NK-92 treated with Interleukin-12 subunit alpha and Interleukin-12 subunit beta, amount 100 ng/mL, for 24 hours (cell line): ENCODE data around the gene YJEFN3.
A peak's percentile ranks its signal among the peaks of the same experiment; 100 is the strongest.

Source experiments
- DNase-seq: peaks from one replicate; lab custom pipeline; 2025; lab: John Stamatoyannopoulos, UW

The YJEFN3 gene

DNA sequence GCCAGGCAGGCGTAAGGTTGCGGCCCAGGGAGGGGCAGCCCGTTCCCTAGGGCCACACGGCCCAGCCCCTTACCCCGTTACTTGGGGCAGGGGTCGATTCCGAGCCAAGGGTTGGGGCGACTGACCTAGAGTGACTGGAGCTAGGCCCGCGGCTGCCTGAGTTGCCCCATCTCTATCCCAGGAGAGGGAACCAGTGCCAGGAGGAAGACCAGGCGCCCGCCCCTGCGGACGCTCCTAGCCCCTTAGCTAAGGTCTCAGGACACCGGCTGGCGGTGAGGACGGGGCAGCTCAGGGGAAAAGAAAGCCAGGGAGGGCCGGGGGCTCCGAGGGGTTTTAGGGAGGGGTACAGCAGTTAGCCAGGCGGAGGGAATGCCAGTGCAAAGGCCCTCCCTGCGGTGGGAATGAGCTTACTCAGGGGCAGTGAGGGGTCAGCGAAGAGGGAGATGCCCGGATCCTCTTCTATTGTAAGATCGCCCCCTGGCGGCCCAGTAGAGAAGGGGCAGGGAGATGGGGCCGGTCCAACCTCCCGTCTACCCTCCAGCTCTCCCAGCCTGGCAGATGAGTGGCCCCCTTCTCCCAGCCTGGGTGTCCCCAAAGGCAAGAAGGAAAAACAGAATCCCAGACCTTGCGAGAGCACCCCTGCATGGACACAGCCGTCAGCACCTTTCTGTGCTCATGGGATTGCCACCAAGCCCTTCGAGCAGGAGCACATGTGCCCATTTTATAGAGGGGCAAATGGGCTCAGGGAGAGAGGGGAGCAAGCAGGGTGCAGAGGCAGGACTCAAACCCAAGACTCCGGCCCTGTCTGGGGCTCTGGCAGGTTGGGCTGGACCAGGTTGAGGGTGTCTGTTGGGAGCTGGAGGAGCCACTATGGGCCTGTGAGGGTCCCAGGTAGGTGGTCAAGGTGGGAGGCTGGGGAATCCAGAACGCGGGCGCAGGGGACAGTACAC lies 25.6 kb downstream of the YJEFN3 start:
- DNase-seq = peak; percentile 23

DNA sequence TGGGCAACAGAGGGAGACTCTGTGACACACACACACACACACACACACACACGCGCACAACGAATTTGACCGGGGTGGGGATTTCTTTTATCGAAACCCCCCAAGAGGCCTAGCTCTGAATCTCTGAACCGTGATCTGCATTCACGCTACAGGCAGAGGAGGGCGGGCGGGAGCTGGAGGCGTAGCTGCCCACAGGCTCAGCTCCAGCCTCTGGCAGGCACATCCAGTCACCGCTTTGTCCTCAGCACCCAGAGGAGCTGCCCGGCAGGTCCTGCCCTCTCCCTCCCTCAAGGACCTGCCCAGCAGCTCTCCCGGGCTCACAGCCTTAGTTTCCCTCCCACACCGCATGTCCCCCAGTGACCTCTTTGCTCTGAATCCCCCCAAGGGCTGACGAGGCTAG lies 29.3 kb downstream of the YJEFN3 start:
- DNase-seq = no peak

- no peak for DNase-seq
Observed at GRCh38 chr19:19558636-19559035, 29.9 kb downstream of the YJEFN3 start.

GRCh38 chr19:19559931-19560330 lies 31.2 kb downstream of the YJEFN3 start:
- DNase-seq = no peak

- no peak for DNase-seq
Observed at GRCh38 chr19:19561946-19562664, 33.4 kb downstream of the YJEFN3 start.

GRCh38 chr19:19562665-19563347 lies 34.1 kb downstream of the YJEFN3 start:
- DNase-seq = no peak

DNA sequence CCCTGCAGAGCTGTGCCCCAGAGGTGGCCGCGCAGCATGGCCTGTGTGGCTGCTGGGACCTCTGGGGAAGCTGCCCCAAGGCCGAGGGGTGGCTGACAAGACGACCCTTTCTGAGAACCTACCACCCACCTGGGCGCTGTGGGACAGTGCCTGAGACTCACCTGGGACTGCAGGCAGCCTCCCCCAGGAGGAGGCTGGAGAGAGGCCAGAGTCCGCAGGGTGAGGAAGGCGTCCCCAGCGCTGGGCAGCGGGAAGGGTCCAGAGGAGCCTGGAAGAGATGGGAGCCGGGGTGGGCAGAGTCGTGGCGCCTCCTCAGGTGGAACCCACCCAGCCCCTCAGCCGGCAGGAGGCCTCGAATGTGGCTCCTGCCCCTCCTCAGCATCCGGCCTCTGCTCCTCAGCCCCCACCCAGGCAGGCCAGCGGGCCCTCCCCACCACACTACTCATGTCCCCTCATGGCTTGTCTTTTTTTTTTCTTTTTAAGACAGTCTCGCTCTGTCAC lies 34.7 kb downstream of the YJEFN3 start:
- no peak for DNase-seq

DNA sequence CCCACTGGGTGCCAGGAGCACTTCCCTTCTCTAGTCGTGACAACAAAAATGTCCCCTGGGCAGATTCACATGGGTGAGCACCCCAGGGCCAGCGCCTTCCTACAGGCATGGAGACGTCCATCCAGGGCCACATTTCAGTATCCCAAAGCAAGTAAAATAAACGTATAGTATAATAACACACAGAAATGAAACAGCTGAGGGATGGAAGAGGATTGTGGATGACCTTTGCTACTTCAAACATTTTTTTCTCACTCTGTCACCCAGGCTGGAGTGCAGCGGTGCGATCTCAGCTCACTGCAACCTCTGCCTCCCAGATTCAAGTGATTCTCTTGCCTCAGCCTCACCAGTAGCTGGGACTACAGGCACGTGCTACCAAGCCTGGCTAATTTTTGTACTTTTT lies 37.6 kb downstream of the YJEFN3 start:
- no peak for DNase-seq

DNA sequence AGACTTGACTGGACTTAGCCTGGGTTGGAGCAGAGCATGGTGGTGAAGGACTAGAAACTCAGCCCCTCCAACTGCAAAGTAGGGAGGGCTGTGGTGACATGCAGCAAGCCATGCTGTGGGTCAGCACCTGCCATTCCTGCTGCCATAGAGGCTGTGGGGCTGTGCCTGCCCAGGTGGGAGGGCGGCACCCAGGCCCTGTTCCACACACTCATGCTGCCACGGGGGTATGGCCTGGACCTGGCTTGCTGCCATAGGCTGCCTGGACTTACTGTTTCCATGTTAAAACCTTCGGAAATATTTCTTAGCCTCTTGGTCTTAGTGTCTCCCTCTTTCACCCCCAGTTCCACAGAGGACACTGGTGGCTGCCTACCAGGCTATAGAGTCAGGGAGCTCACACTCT lies 38.7 kb downstream of the YJEFN3 start:
- no peak for DNase-seq

GRCh38 chr19:19568802-19569756 lies 40.4 kb downstream of the YJEFN3 start:
- no peak for DNase-seq

DNA sequence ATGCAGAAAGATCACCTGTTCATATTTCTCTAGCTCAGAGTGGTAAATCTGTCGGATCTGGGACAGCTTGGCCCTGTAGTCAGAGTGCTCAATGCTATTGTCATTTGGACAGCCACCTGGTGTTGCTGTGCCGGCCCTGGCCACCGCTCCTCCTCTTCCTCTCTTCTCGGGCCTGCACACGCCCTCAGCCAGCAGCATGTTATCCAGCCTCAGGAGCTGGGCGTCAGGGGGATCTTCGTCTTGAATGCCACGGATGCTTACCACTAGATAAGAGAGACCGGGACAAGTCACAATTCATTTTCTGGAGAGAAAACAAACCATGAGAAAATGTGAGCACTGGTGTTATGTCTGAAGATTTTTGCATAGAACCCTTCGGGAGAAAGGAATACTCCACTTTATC lies 41.9 kb downstream of the YJEFN3 start:
- DNase-seq = no peak

GRCh38 chr19:19571071-19571786 lies 42.5 kb downstream of the YJEFN3 start:
- no peak for DNase-seq

GRCh38 chr19:19575411-19575810 lies 46.7 kb downstream of the YJEFN3 start:
- DNase-seq = no peak

- DNase-seq = no peak
Observed at GRCh38 chr19:19578252-19578651, 49.5 kb downstream of the YJEFN3 start.

DNA sequence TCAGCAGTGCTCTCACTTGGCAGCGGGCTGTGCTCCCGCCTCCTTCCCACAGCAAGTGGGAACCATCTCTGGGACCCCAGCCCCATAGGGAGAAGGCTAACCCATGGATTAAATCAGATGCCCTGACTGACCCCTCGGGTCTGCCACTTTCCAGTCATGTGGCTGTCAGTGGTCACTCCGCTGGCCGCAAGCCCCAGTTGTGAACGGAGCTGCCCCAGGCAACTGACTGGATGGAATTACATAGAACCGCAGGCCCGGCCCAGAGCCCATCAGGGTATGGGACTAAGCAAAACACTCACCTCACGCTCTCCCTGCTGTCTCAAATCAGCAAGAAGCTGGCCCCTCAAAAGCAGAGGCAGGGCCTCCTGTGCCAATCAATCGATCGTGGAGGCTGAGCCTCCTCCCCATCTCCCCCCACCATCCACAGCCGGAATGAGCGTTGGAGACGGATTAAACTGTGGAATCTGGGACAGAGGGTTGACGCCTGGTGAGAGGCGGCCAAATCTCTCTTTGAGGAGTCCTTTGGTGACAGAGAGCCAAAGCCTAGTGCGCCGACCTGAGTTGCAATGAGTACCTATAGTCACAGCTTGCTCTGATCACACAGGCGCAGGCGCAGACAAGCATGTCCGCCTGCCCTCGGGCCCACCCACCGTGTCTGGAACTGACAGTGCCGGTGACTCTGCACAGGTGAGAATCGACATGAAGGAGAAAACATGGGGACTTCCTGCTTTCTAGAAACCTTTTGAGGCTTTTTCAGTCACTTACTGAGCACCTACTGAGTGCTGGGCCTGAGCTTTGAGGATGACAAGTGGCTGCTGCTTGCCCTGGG lies 51.0 kb downstream of the YJEFN3 start:
- DNase-seq = no peak

DNA sequence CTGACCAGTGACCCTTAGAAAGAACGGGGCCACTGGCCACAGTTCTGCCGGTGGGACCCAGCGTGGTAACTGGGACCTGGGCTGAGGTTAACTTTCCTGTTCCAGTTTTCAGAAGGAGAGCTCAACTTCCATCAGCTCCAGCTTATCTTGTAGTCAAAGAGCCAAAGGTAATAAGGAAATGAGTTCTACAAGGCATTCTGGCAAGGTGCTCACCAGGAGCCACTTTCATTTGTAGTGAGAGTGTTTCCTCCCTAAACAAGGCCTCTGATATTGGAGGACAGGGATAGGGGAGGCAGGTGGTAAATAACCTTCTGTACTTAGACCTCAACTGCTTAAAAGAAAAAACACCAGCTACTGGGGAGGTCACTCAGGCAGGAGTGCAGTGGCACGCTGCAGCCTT lies 51.7 kb downstream of the YJEFN3 start:
- no peak for DNase-seq

GRCh38 chr19:19581391-19581790 lies 52.7 kb downstream of the YJEFN3 start:
- no peak for DNase-seq

DNA sequence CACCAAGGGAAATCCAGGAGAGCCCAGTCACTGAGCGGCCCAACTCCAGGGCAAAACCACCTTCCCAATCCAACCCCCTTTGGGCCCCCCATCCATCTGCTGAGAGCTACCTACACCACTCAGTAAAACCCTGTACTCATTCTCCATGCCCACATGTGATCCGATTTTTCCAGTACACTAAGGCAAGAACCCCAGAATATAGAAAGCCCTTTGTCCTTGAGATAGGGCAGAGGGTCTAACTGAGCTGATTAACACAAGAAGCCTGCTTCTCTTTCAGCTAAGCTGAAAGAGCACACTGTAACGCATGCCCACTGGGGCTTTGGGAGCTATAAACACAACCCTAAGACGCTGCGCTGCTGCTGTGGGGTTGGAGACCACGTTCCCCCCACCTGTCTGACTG lies 53.8 kb downstream of the YJEFN3 start:
- DNase-seq = no peak

- no peak for DNase-seq
Observed at GRCh38 chr19:19584356-19584755, 55.6 kb downstream of the YJEFN3 start.
